HepG2 (cell line): ENCODE measurements around the gene C11orf86. TPM values are rescaled to one million over a fixed set of nuclear protein-coding genes. Genes with fewer than 3 reads are reported as not detected.

Experiments used
- ELF1 ChIP-seq: sonication (generic); formaldehyde crosslinking; IDR thresholded peaks from 2 replicates; pipeline ENCODE4 v1.4.0; 2020; ENCODE audit warnings: missing genetic modification reagents
- HNF1A ChIP-seq, 2 experiments: sonication (generic) in 1 of 2; formaldehyde crosslinking in 1 of 2; IDR thresholded peaks; 2 replicates each; pipeline versions ENCODE4 v1.4.0 to v1.6.1; 2016 to 2020; ENCODE audit warnings: borderline replicate concordance in 1 of 2, low read depth in 1 of 2, mild to moderate bottlenecking in 1 of 2, missing genetic modification reagents in 1 of 2
- PHB2 ChIP-seq: fragments of 450-650 bp; IDR thresholded peaks from 2 replicates; pipeline ENCODE4 v1.6.1; 2018; ENCODE audit not compliant: partially characterized antibody
- POGK ChIP-seq: sonication (generic); formaldehyde crosslinking; conservative IDR thresholded peaks from 2 replicates; pipeline ENCODE4 v1.8.0; 2022; ENCODE audit warnings: mild to moderate bottlenecking, moderate library complexity, missing genetic modification reagents
- SMAD3 ChIP-seq: sonication (generic); formaldehyde crosslinking; IDR thresholded peaks from 2 replicates; pipeline ENCODE4 v1.4.0; 2020; ENCODE audit warnings: missing genetic modification reagents
- SOX6 ChIP-seq, 2 experiments: fragments of 450-650 bp in 1 of 2; sonication (generic) in 1 of 2; formaldehyde crosslinking in 1 of 2; IDR thresholded peaks; 2 replicates each; pipeline versions ENCODE4 v1.4.0 to v1.6.1; 2017 to 2020; ENCODE audit warnings: antibody characterized with exemption in 1 of 2, mild to moderate bottlenecking in 1 of 2, missing genetic modification reagents in 1 of 2
- ZBTB7B ChIP-seq: sonication (generic); formaldehyde crosslinking; IDR thresholded peaks from 2 replicates; pipeline ENCODE4 v1.4.0; 2020; ENCODE audit warnings: missing genetic modification reagents
- ZEB1 ChIP-seq: IDR thresholded peaks from 2 replicates; pipeline ENCODE4 v1.6.1; 2012; ENCODE audit warnings: mild to moderate bottlenecking, low read depth, inconsistent platforms; ENCODE audit not compliant: insufficient replicate concordance
- ZFP36L1 ChIP-seq: sonication (generic); formaldehyde crosslinking; IDR thresholded peaks from 2 replicates; pipeline ENCODE4 v1.8.0; 2022; ENCODE audit warnings: mild to moderate bottlenecking, missing genetic modification reagents, moderate library complexity
- ZNF207 ChIP-seq: fragments of 450-650 bp; IDR thresholded peaks from 2 replicates; pipeline ENCODE4 v1.6.1; 2016; ENCODE audit warnings: antibody characterized with exemption, borderline replicate concordance
- ZNF276 ChIP-seq: sonication (generic); formaldehyde crosslinking; IDR thresholded peaks from 2 replicates; pipeline ENCODE4 v1.4.0; 2020; ENCODE audit warnings: mild to moderate bottlenecking, low read depth, missing genetic modification reagents
- ZNF335 ChIP-seq: sonication (generic); formaldehyde crosslinking; IDR thresholded peaks from 2 replicates; pipeline ENCODE4 v1.4.0; 2020; ENCODE audit warnings: missing genetic modification reagents
- ZNF354B ChIP-seq: sonication (generic); formaldehyde crosslinking; IDR thresholded peaks from 2 replicates; pipeline ENCODE4 v1.8.0; 2022; ENCODE audit warnings: mild to moderate bottlenecking, missing genetic modification reagents
- ZNF558 ChIP-seq: sonication (generic); formaldehyde crosslinking; IDR thresholded peaks from 2 replicates; pipeline ENCODE4 v1.9.0; 2022; ENCODE audit warnings: mild to moderate bottlenecking, missing genetic modification reagents, borderline replicate concordance
- ZNF607 ChIP-seq: sonication (generic); formaldehyde crosslinking; IDR thresholded peaks from 2 replicates; pipeline ENCODE4 v1.5.1; 2020; ENCODE audit warnings: missing genetic modification reagents, mild to moderate bottlenecking, borderline replicate concordance
- ZNF784 ChIP-seq: sonication (generic); formaldehyde crosslinking; IDR thresholded peaks from 2 replicates; pipeline ENCODE4 v1.5.1; 2020; ENCODE audit warnings: missing genetic modification reagents, mild to moderate bottlenecking, borderline replicate concordance
- ZNF883 ChIP-seq: sonication (generic); formaldehyde crosslinking; IDR thresholded peaks from 2 replicates; pipeline ENCODE4 v1.5.1; 2020; ENCODE audit warnings: mild to moderate bottlenecking, missing genetic modification reagents; ENCODE audit errors: not compliant biosample characterization
- polyA plus RNA-seq, 8 experiments: library from polyadenylated mRNA; depleted of rRNA in 3 of 8; stranded (reverse) in 7 of 8; unstranded in 1 of 8; fragments of >200 nt; fragmentation: Illumina TruSeq in 4 of 8; extraction: Trizol in 4 of 8; gene quantifications; 2 replicates each; pipeline versions ENCODE4 v1.2.1 to v1.2.3, GENCODE V29; 2011 to 2016; ENCODE audit warnings: low read depth in 4 of 8, missing spikeins in 1 of 8, mixed read lengths in 1 of 8; ENCODE audit not compliant: insufficient read depth in 1 of 8
- total RNA-seq, 5 experiments: library from RNA; depleted of rRNA; stranded (reverse); fragments of >200 nt; fragmentation: Illumina TruSeq; extraction: Trizol; gene quantifications; 2 replicates each; pipeline ENCODE4 v1.2.3, GENCODE V29; 2016; ENCODE audit warnings: low read depth in 1 of 5

C11orf86 gene
- total and polyA plus RNA-seq, 2 of the 13 experiments (the other 11 are each of a cell fraction or from before 2014, with no cell fraction given), result 0.11 to 0.18 TPM

- TF ChIP-seq POGK (no peak; the same call in 1 of the 2 replicates), ZBTB7B (peak; percentile 7; the same call in 1 of the 2 replicates), ZNF276 (CRISPR knock-in tag) (peak; percentile 28; the same call in 1 of the 2 replicates), HNF1A (IDR thresholded peaks at IDR 0.05; ENCODE audit: low read depth) (no peak), HNF1A (CRISPR knock-in tag; IDR thresholded peaks at IDR 0.05; ENCODE audit: borderline replicate concordance) (no peak), SOX6 (IDR thresholded peaks at IDR 0.05) (no peak), SOX6 (CRISPR knock-in tag; IDR thresholded peaks at IDR 0.05) (no peak), SMAD3 (CRISPR knock-in tag) (no peak), ZNF335 (no peak), ZNF784 (CRISPR knock-in tag) (no peak), ELF1 (CRISPR knock-in tag) (no peak), ZEB1 (peak; percentile 37), ZNF607 (CRISPR knock-in tag) (no peak), ZNF207 (no peak), PHB2 (no peak), ZFP36L1 (CRISPR knock-in tag) (no peak), ZNF354B (no peak), ZNF558 (CRISPR knock-in tag) (no peak), ZNF883 (CRISPR knock-in tag) (no peak)
These were observed 944 bp downstream of the C11orf86 start (continued) for GRCh38 chr11:66976028-66976467.
